Suprapubic skin (tissue), 4 donors: ENCODE results near the gene FCRL2. TPM values are rescaled to one million over a fixed set of nuclear protein-coding genes. Genes with fewer than 3 reads are reported as not detected.

Experiments used
- DNase-seq, 2 donors: peaks; one replicate each; pipeline ENCODE4 v3.0.0-alpha.2; 2019; ENCODE audit warnings: low spot score in 2 of 2
- H3K27ac ChIP-seq: fragments of 200-600 bp; sonication (generic); one replicate; pipeline ENCODE4 v1.5.1; 2019
- H3K27me3 ChIP-seq: fragments of 200-600 bp; sonication (generic); one replicate; pipeline ENCODE4 v1.5.1; 2019
- H3K36me3 ChIP-seq: fragments of 200-600 bp; sonication (generic); one replicate; pipeline ENCODE4 v1.5.1; 2019
- H3K4me1 ChIP-seq: fragments of 200-600 bp; sonication (generic); one replicate; pipeline ENCODE4 v1.5.1; 2019
- H3K4me3 ChIP-seq: fragments of 200-600 bp; sonication (generic); one replicate; pipeline ENCODE4 v1.5.1; 2019; ENCODE audit warnings: mild to moderate bottlenecking
- H3K9me3 ChIP-seq: fragments of 200-600 bp; sonication (generic); one replicate; pipeline ENCODE4 v1.5.1; 2019
- CTCF ChIP-seq, 2 donors: fragments of 200-600 bp in 1 of 2; fragments of 450-650 bp in 1 of 2; sonication (generic) in 1 of 2; IDR thresholded peaks; one replicate each; pipeline ENCODE4 v1.5.1; 2016 to 2019; ENCODE audit warnings: antibody characterized with exemption in 2 of 2, mild to moderate bottlenecking in 1 of 2, moderate library complexity in 1 of 2
- EP300 ChIP-seq: sonication (generic); formaldehyde crosslinking; IDR thresholded peaks from one replicate; pipeline ENCODE4 v1.6.1; 2017; ENCODE audit warnings: antibody characterized with exemption
- POLR2A ChIP-seq, 2 donors: fragments of 450-650 bp; IDR thresholded peaks; one replicate each; pipeline ENCODE4 v1.6.1; 2017; ENCODE audit warnings: antibody characterized with exemption in 2 of 2, mild to moderate bottlenecking in 2 of 2, moderate library complexity in 2 of 2
- POLR2AphosphoS5 ChIP-seq, 3 donors: sonication (generic); formaldehyde crosslinking; IDR thresholded peaks; one replicate each; pipeline ENCODE4 v1.6.1; 2017; ENCODE audit warnings: antibody characterized with exemption in 3 of 3
- WGBS: methylation state at CpG from one replicate; pipeline ENCODE4 v1.1.5; 2018; 5-methylcytosine and 5-hydroxymethylcytosine counted together
- total RNA-seq, 4 donors: library from RNA; depleted of rRNA; stranded (reverse); fragments of >200 nt; gene quantifications; one replicate each; pipeline ENCODE4 v1.1.0, GENCODE V29; 2016

Gene FCRL2
- total RNA-seq, 4 donors from 2014 or later, result not detected

DNA sequence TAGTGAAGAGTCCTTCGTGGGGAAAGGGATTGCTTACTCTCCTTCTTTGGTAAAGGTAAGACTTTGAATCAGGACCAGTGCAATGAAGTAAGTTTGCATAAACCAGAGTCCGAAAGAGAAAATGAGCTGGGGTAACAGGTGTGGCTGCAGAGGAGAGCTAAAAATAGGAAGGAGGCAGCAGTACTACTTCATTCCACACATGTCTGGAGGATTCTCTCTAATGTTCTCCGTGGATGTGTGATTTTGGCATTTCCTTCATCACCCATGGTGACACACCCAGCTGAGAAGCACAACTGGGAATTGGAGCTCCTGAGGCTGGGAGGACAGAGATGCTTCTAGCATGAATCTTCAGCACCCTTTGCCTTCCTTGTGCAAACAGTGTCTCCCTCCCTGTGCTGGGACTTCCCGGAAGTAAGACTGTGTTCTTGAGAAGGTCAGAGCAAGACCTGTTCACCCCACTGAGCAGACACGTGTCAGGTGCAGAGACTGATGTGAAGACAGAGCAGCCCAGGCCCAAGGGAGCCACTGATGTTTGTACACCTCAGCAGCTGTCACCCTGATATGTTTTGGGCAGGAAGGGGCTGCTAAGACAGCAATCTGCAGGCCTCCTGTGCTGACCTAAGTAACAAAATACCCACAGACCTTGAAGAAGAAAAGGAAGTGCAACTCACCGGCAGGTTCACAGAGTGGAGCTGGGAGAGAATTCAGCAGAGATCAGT is 29.7 kb upstream of the FCRL2 start:
- H3K36me3 ChIP-seq, result no peaks in the 10 kb centered on the region
- TF ChIP-seq EP300, result no peak
- TF ChIP-seq POLR2AphosphoS5 (IDR thresholded peaks at IDR 0.05), result no peak
- no peak for TF ChIP-seq POLR2A (IDR thresholded peaks at IDR 0.05)
- TF ChIP-seq CTCF (IDR thresholded peaks at IDR 0.05), result no peak
- H3K9me3 ChIP-seq, result no peaks in the 10 kb centered on the region
- 70% methylated on average over 6 of the region's 6 CpGs for WGBS
- no peaks in the 10 kb centered on the region for H3K4me1 ChIP-seq
- H3K27ac ChIP-seq, result no peak overlapping the region
- no peaks in the 10 kb centered on the region for H3K27me3 ChIP-seq
- no peak overlapping the region for H3K4me3 ChIP-seq
- no peak for DNase-seq

DNA sequence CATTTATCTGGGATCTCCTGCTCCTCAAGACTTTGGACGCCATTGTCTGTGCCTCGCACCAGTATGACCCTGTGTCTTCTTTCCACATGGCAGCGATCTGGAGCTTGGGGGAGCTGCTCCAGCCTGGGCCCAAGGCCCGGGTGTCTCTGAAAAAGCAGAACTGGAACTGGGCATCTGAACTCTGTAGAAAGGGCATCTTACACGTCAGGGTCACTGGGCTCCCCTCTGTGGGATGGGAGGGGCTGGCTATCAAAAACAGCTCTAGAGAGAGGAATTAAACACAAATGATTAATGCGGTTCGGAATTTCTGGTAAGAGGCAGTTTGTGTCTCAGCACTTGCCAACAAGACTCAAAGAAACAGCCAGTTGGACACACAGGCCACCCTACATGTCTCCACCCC is 26.9 kb upstream of the FCRL2 start:
- no peak overlapping the region for H3K4me3 ChIP-seq
- no peak for TF ChIP-seq EP300
- no peak for TF ChIP-seq CTCF (IDR thresholded peaks at IDR 0.05)
- no peaks in the 10 kb centered on the region for H3K27me3 ChIP-seq
- no peak overlapping the region for H3K27ac ChIP-seq
- H3K4me1 ChIP-seq, result no peaks in the 10 kb centered on the region
- 78% methylated on average over 7 of the region's 7 CpGs for WGBS
- DNase-seq, result no peak
- no peaks in the 10 kb centered on the region for H3K36me3 ChIP-seq
- H3K9me3 ChIP-seq, result no peaks in the 10 kb centered on the region

GRCh38 chr1:157799996-157800395 is 23.1 kb upstream of the FCRL2 start:
- Histone ChIP-seq H3K9me3 (no peaks in the 10 kb centered on the region), H3K4me1 (no peaks in the 10 kb centered on the region), H3K27me3 (no peaks in the 10 kb centered on the region), H3K4me3 (no peak overlapping the region), H3K36me3 (no peaks in the 10 kb centered on the region), H3K27ac (no peak overlapping the region)
- 83% methylated on average over 1 of the region's 1 CpG for WGBS
- no peak for DNase-seq
- TF ChIP-seq CTCF (IDR thresholded peaks at IDR 0.05) (no peak), POLR2AphosphoS5 (IDR thresholded peaks at IDR 0.05) (no peak), POLR2A (IDR thresholded peaks at IDR 0.05) (no peak), EP300 (no peak)

- Histone ChIP-seq H3K27ac (no peak overlapping the region), H3K27me3 (no peaks in the 10 kb centered on the region), H3K4me1 (no peaks in the 10 kb centered on the region), H3K9me3 (no peaks in the 10 kb centered on the region), H3K4me3 (no peak overlapping the region), H3K36me3 (no peaks in the 10 kb centered on the region)
- TF ChIP-seq EP300 (no peak), POLR2AphosphoS5 (IDR thresholded peaks at IDR 0.05) (no peak), CTCF (IDR thresholded peaks at IDR 0.05) (no peak), POLR2A (IDR thresholded peaks at IDR 0.05) (no peak)
- 80% methylated on average over 5 of the region's 5 CpGs for WGBS
- DNase-seq, result no peak
These were observed 21.3 kb upstream of the FCRL2 start for GRCh38 chr1:157798211-157798610.

DNA sequence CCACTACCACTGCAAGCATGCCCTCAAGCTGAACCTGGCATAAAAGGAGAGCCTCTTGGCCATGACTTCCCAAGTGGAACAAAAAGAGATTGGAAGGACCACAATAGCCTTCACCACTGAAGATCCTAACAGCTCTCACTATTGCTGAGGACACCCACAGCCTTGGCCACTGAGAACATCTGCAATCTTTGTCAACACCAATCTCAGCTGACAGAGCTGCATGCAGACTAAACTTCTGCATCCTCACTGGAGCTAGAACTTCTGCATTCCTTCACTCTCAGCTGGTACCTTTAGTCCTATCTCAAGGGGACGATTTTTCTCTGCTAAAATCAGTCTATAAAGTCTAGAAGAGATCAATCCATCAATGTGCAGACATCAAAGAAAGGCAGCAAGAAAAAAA is 8.3 kb upstream of the FCRL2 start:
- DNase-seq, result no peak
- Histone ChIP-seq H3K36me3 (no peaks in the 10 kb centered on the region), H3K27me3 (no peaks in the 10 kb centered on the region), H3K4me3 (no peak overlapping the region), H3K27ac (no peak overlapping the region), H3K9me3 (no peaks in the 10 kb centered on the region), H3K4me1 (no peaks in the 10 kb centered on the region)
- 20% methylated on average over 1 of the region's 1 CpG for WGBS
- TF ChIP-seq EP300, result no peak
- TF ChIP-seq CTCF (IDR thresholded peaks at IDR 0.05), result no peak
- TF ChIP-seq POLR2A (IDR thresholded peaks at IDR 0.05), result no peak
- TF ChIP-seq POLR2AphosphoS5 (IDR thresholded peaks at IDR 0.05), result no peak
